ENCODE measurements around the gene PRIM2.
"Not testable (repeated sequence)": the region's sequence is repeated elsewhere in the genome, so short reads cannot be mapped to it uniquely, and the experiment has no call there.

DNA sequence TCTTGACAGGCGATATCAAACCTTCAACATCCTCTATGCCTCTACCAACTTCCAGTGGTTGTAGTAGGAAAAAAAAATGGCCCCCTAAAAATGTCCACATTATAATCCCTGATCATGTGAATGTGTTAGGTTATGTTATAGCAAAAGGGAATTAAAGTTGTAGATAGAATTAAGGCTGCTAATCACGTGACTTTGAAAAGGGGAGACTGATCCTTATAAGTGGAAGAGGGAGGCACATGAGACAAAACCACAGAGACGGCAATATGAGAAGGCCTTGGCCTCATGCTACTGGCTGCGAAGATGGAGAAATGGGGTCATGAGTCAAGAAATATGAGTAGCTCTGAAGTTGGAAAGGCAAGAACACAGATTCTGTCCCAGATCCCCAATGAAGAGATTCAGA, 358.0 kb downstream of the PRIM2 start:
- TF ChIP-seq, protein P1, sequence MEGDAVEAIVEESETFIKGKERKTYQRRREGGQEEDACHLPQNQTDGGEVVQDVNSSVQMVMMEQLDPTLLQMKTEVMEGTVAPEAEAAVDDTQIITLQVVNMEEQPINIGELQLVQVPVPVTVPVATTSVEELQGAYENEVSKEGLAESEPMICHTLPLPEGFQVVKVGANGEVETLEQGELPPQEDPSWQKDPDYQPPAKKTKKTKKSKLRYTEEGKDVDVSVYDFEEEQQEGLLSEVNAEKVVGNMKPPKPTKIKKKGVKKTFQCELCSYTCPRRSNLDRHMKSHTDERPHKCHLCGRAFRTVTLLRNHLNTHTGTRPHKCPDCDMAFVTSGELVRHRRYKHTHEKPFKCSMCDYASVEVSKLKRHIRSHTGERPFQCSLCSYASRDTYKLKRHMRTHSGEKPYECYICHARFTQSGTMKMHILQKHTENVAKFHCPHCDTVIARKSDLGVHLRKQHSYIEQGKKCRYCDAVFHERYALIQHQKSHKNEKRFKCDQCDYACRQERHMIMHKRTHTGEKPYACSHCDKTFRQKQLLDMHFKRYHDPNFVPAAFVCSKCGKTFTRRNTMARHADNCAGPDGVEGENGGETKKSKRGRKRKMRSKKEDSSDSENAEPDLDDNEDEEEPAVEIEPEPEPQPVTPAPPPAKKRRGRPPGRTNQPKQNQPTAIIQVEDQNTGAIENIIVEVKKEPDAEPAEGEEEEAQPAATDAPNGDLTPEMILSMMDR (IDR thresholded peaks at IDR 0.05): not testable (repeated sequence)
- not testable (repeated sequence) for TF ChIP-seq ZFX (IDR thresholded peaks at IDR 0.05; ENCODE audit: borderline replicate concordance)

Measured in 22Rv1 (cell line).